Measurements from ENCODE around the gene DLG2.

The DLG2 gene

DNA sequence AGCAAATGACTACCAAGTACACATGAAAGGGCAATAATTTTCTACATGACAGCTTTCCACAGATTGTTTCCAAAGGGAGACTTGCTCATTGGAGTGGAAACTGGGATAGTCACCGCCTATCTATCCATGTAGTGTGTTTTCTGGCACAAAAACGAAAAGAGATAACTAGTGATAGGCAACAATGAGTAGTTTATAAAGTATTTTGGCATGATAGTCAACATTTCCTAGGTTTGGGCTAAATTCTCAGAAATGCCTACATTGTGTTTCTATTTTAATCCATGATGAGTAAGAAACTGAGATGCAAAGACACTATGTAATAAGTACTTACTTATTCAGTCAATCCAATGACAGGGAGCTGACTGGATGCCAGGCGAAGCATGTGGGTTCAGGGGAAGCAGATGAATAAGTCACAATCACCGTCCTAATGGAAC lies 1129.1 kb downstream of the DLG2 start:
- Histone ChIP-seq H3K4me3 (ENCODE audit: control insufficient read depth in 1 of 7, extremely low read depth in 1 of 7, insufficient read depth in 4 of 7, low read depth in 2 of 7, low read length in 6 of 7) (no peak overlapping the region), H3K36me3 (ENCODE audit: control insufficient read depth in 4 of 4, insufficient read depth in 4 of 4, low read length in 3 of 4) (no peaks in the 10 kb centered on the region), H3K27ac (ENCODE audit: insufficient read depth in 1 of 2, low read depth in 1 of 2, low read length in 2 of 2, poor library complexity in 1 of 2, severe bottlenecking in 2 of 2) (no peak overlapping the region), H3K27me3 (replicated peaks in 2 of 5; ENCODE audit: control insufficient read depth in 4 of 5, insufficient read depth in 5 of 5, low read length in 4 of 5) (no peaks in the 10 kb centered on the region), H3K4me1 (ENCODE audit: control extremely low read depth in 1 of 4, control insufficient read depth in 4 of 4, insufficient read depth in 4 of 4, low read length in 3 of 4) (no peaks in the 10 kb centered on the region), H3K9me3 (ENCODE audit: control extremely low read depth in 1 of 5, control insufficient read depth in 4 of 5, insufficient read depth in 2 of 5, low read depth in 1 of 5, low read length in 4 of 5) (no peaks in the 10 kb centered on the region)
- ChIA-PET POLR2A (no interaction called here), CTCF (no interaction called here)
- DNase-seq = no peak
- WGBS (ENCODE audit: insufficient coverage) = 100% methylated on average over 4 of the region's 4 CpGs

DNA sequence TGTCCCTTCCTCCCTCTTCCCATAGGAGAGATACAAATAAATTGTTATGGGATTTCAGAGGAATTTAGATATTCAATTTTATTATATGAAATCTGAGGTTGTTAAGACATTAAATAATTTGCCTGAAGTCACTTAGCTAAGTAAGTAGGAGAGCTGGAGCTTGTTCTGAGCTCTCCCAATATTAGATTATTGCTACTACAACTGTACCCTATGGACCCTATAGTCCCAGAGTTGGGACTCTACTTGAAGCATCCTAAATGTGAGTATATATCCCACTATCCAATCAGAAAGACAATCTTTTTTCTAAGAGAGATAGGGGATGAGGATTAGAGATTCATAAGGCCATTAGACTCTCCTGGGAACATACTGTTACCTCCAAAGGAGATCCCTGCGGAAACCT lies 1130.0 kb downstream of the DLG2 start:
- H3K27me3 ChIP-seq (replicated peaks in 2 of 5; ENCODE audit: control insufficient read depth in 4 of 5, insufficient read depth in 5 of 5, low read length in 4 of 5) = no peaks in the 10 kb centered on the region
- POLR2A ChIA-PET = no interaction called here
- H3K36me3 ChIP-seq (ENCODE audit: control insufficient read depth in 4 of 4, insufficient read depth in 4 of 4, low read length in 3 of 4) = no peaks in the 10 kb centered on the region
- H3K9me3 ChIP-seq (ENCODE audit: control extremely low read depth in 1 of 5, control insufficient read depth in 4 of 5, insufficient read depth in 2 of 5, low read depth in 1 of 5, low read length in 4 of 5) = no peaks in the 10 kb centered on the region
- no peaks in the 10 kb centered on the region for H3K4me1 ChIP-seq (ENCODE audit: control extremely low read depth in 1 of 4, control insufficient read depth in 4 of 4, insufficient read depth in 4 of 4, low read length in 3 of 4)
- no peak overlapping the region for H3K27ac ChIP-seq (ENCODE audit: insufficient read depth in 1 of 2, low read depth in 1 of 2, low read length in 2 of 2, poor library complexity in 1 of 2, severe bottlenecking in 2 of 2)
- no peak for DNase-seq
- CTCF ChIA-PET = no interaction called here
- WGBS (ENCODE audit: insufficient coverage) = no CpG with 5 or more reads among the region's 1 CpG
- no peak overlapping the region for H3K4me3 ChIP-seq (ENCODE audit: control insufficient read depth in 1 of 7, extremely low read depth in 1 of 7, insufficient read depth in 4 of 7, low read depth in 2 of 7, low read length in 6 of 7)

DNA sequence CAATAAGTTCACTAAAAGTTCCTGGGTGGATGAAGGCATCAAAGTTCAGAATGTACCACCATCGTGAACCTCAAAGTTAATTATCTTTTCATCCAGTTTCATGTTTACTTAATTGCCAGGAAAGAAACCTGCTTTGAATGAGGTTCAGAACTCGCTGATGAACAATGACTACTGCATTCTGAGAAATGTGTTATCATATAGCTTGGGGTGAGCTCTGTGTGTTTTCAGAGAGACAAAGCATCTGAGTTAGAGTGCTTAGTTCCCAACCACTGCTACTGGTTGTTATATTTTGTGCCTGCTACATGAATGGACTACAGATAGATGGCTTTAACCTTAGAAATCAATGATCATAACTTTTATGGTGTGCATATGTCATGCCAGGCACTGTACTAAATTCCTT lies 1131.0 kb downstream of the DLG2 start:
- CTCF ChIA-PET = no interaction called here
- POLR2A ChIA-PET = no interaction called here
- no peaks in the 10 kb centered on the region for H3K9me3 ChIP-seq (ENCODE audit: control extremely low read depth in 1 of 5, control insufficient read depth in 4 of 5, insufficient read depth in 2 of 5, low read depth in 1 of 5, low read length in 4 of 5)
- no peak overlapping the region for H3K27ac ChIP-seq (ENCODE audit: insufficient read depth in 1 of 2, low read depth in 1 of 2, low read length in 2 of 2, poor library complexity in 1 of 2, severe bottlenecking in 2 of 2)
- H3K4me1 ChIP-seq (ENCODE audit: control extremely low read depth in 1 of 4, control insufficient read depth in 4 of 4, insufficient read depth in 4 of 4, low read length in 3 of 4) = no peaks in the 10 kb centered on the region
- WGBS (ENCODE audit: insufficient coverage) = 100% methylated on average over 2 of the region's 2 CpGs
- H3K27me3 ChIP-seq (replicated peaks in 2 of 5; ENCODE audit: control insufficient read depth in 4 of 5, insufficient read depth in 5 of 5, low read length in 4 of 5) = no peaks in the 10 kb centered on the region
- no peak for DNase-seq
- no peak overlapping the region for H3K4me3 ChIP-seq (ENCODE audit: control insufficient read depth in 1 of 7, extremely low read depth in 1 of 7, insufficient read depth in 4 of 7, low read depth in 2 of 7, low read length in 6 of 7)
- no peaks in the 10 kb centered on the region for H3K36me3 ChIP-seq (ENCODE audit: control insufficient read depth in 4 of 4, insufficient read depth in 4 of 4, low read length in 3 of 4)

DNA sequence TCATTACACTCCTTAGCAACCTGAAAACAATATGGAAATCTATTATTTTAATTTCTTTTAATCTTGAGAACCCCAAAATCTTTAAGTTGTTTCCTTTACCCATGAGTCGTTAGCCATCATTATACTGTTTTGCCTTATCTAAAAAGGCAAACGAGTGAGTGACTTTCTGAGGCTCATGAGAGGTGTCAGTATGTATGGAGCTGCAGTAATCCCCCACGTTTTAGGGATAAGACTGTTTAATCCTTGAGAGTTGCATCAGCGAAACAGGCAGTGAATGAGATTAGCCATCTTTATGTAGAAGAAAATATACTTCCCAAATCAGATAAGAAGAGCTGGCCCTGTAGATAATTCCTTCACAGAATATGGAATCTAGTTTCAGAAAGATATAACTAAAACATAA lies 1147.0 kb downstream of the DLG2 start:
- no peak overlapping the region for H3K4me3 ChIP-seq (ENCODE audit: control insufficient read depth in 1 of 7, extremely low read depth in 1 of 7, insufficient read depth in 4 of 7, low read depth in 2 of 7, low read length in 6 of 7)
- no peaks in the 10 kb centered on the region for H3K4me1 ChIP-seq (ENCODE audit: control extremely low read depth in 1 of 4, control insufficient read depth in 4 of 4, insufficient read depth in 4 of 4, low read length in 3 of 4)
- H3K27ac ChIP-seq (ENCODE audit: insufficient read depth in 1 of 2, low read depth in 1 of 2, low read length in 2 of 2, poor library complexity in 1 of 2, severe bottlenecking in 2 of 2) = no peak overlapping the region
- no peaks in the 10 kb centered on the region for H3K27me3 ChIP-seq (replicated peaks in 2 of 5; ENCODE audit: control insufficient read depth in 4 of 5, insufficient read depth in 5 of 5, low read length in 4 of 5)
- WGBS (ENCODE audit: insufficient coverage) = 96% methylated on average over 3 of the region's 4 CpGs
- CTCF ChIA-PET = no interaction called here
- POLR2A ChIA-PET = no interaction called here
- H3K36me3 ChIP-seq (ENCODE audit: control insufficient read depth in 4 of 4, insufficient read depth in 4 of 4, low read length in 3 of 4) = no peaks in the 10 kb centered on the region
- H3K9me3 ChIP-seq (ENCODE audit: control extremely low read depth in 1 of 5, control insufficient read depth in 4 of 5, insufficient read depth in 2 of 5, low read depth in 1 of 5, low read length in 4 of 5) = no peaks in the 10 kb centered on the region
- no peak for DNase-seq

DNA sequence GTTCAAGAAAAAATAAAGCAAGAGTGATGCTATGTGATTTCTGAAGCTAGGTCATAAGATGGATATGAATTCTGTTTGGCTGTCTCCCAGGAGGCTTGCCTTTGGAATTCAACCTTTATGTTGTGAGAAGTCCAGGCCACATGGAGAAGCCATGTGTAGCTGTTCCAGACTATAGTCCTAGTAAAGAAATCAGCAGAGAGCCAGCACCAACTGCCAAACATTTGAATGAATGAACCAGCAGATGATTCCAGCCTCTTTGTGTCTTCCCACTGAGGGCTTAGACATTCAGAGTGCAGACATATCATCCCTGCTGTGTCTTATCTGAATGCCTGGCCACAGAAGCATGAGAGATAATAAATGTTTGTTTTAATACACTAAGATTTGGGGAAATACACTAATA lies 1150.6 kb downstream of the DLG2 start:
- Histone ChIP-seq H3K27ac (ENCODE audit: insufficient read depth in 1 of 2, low read depth in 1 of 2, low read length in 2 of 2, poor library complexity in 1 of 2, severe bottlenecking in 2 of 2) (no peak overlapping the region), H3K27me3 (replicated peaks in 2 of 5; ENCODE audit: control insufficient read depth in 4 of 5, insufficient read depth in 5 of 5, low read length in 4 of 5) (no peaks in the 10 kb centered on the region), H3K9me3 (ENCODE audit: control extremely low read depth in 1 of 5, control insufficient read depth in 4 of 5, insufficient read depth in 2 of 5, low read depth in 1 of 5, low read length in 4 of 5) (no peaks in the 10 kb centered on the region), H3K4me1 (ENCODE audit: control extremely low read depth in 1 of 4, control insufficient read depth in 4 of 4, insufficient read depth in 4 of 4, low read length in 3 of 4) (no peaks in the 10 kb centered on the region), H3K4me3 (ENCODE audit: control insufficient read depth in 1 of 7, extremely low read depth in 1 of 7, insufficient read depth in 4 of 7, low read depth in 2 of 7, low read length in 6 of 7) (no peak overlapping the region), H3K36me3 (ENCODE audit: control insufficient read depth in 4 of 4, insufficient read depth in 4 of 4, low read length in 3 of 4) (no peaks in the 10 kb centered on the region)
- CTCF ChIA-PET = no interaction called here
- POLR2A ChIA-PET = no interaction called here
- DNase-seq = no peak

DNA sequence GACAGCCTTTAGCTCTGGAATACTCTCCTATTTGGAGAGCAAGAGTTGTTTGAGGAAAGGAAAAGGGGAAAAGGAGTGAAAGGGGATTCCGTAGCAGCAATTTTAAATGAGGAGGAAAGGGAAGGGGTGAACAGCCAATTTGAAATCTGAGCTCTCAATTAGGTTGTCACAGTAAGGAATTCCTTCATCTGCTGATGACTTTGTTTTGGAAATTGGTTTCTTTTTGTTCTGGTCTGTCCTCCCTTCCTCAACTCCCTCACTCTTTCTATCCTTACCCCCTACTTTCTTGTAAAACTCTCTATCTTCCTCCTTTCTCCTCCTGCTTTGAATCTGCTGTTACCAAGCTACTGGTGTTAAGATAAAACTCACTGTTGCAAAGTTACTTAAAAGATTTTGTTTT lies 1155.6 kb downstream of the DLG2 start:
- WGBS (ENCODE audit: insufficient coverage) = 57% methylated on average over 1 of the region's 1 CpG
- H3K27me3 ChIP-seq (replicated peaks in 2 of 5; ENCODE audit: control insufficient read depth in 4 of 5, insufficient read depth in 5 of 5, low read length in 4 of 5) = no peaks in the 10 kb centered on the region
- H3K4me3 ChIP-seq (ENCODE audit: control insufficient read depth in 1 of 7, extremely low read depth in 1 of 7, insufficient read depth in 4 of 7, low read depth in 2 of 7, low read length in 6 of 7) = no peak overlapping the region
- ChIA-PET CTCF (no interaction called here), POLR2A (no interaction called here)
- no peaks in the 10 kb centered on the region for H3K4me1 ChIP-seq (ENCODE audit: control extremely low read depth in 1 of 4, control insufficient read depth in 4 of 4, insufficient read depth in 4 of 4, low read length in 3 of 4)
- no peaks in the 10 kb centered on the region for H3K36me3 ChIP-seq (ENCODE audit: control insufficient read depth in 4 of 4, insufficient read depth in 4 of 4, low read length in 3 of 4)
- no peak for DNase-seq
- no peak overlapping the region for H3K27ac ChIP-seq (ENCODE audit: insufficient read depth in 1 of 2, low read depth in 1 of 2, low read length in 2 of 2, poor library complexity in 1 of 2, severe bottlenecking in 2 of 2)
- H3K9me3 ChIP-seq (ENCODE audit: control extremely low read depth in 1 of 5, control insufficient read depth in 4 of 5, insufficient read depth in 2 of 5, low read depth in 1 of 5, low read length in 4 of 5) = no peaks in the 10 kb centered on the region

DNA sequence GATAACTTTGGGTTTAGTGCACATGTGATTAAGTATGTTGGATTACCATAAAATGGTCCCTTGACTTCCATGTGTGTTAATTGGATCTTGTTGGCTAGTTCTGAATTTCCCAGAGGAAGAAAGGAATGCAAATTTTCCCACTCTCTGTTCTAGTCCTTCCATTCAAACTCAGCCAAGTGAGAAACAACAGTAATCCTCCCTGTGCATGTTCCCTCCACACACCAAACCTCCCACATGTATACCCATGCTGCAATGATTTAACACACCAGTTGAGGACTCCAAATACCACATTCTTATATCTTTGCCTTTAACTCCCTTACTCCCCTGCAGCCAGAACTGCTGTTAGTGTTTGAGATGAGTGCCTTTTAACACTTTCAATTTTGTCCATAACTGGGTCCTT lies 1158.9 kb downstream of the DLG2 start:
- Histone ChIP-seq H3K9me3 (ENCODE audit: control extremely low read depth in 1 of 5, control insufficient read depth in 4 of 5, insufficient read depth in 2 of 5, low read depth in 1 of 5, low read length in 4 of 5) (no peaks in the 10 kb centered on the region), H3K27ac (ENCODE audit: insufficient read depth in 1 of 2, low read depth in 1 of 2, low read length in 2 of 2, poor library complexity in 1 of 2, severe bottlenecking in 2 of 2) (no peak overlapping the region), H3K27me3 (replicated peaks in 2 of 5; ENCODE audit: control insufficient read depth in 4 of 5, insufficient read depth in 5 of 5, low read length in 4 of 5) (no peaks in the 10 kb centered on the region), H3K4me3 (ENCODE audit: control insufficient read depth in 1 of 7, extremely low read depth in 1 of 7, insufficient read depth in 4 of 7, low read depth in 2 of 7, low read length in 6 of 7) (no peak overlapping the region), H3K36me3 (ENCODE audit: control insufficient read depth in 4 of 4, insufficient read depth in 4 of 4, low read length in 3 of 4) (no peaks in the 10 kb centered on the region), H3K4me1 (ENCODE audit: control extremely low read depth in 1 of 4, control insufficient read depth in 4 of 4, insufficient read depth in 4 of 4, low read length in 3 of 4) (no peaks in the 10 kb centered on the region)
- POLR2A ChIA-PET = no interaction called here
- no peak for DNase-seq
- CTCF ChIA-PET = no interaction called here

DNA sequence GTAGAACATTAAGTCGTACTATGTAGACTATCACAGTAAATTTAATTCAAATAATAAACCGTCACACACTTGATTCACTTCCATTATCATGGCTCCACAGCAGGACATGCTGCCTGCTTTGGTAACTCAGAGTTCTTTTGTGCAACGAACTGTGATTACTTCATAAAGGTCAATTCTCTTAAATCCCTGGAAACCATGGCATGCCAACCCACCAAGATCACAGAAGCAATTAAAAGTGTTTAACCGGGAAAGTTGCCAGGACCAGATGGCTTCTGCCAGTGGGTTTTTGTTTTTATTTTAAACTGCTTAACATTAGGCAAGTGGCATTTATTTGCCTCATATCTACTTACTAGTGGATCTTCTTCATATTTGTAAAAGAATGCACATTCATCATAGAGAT lies 1162.1 kb downstream of the DLG2 start:
- WGBS (ENCODE audit: insufficient coverage) = 85% methylated on average over 1 of the region's 4 CpGs
- H3K4me3 ChIP-seq (ENCODE audit: control insufficient read depth in 1 of 7, extremely low read depth in 1 of 7, insufficient read depth in 4 of 7, low read depth in 2 of 7, low read length in 6 of 7) = no peak overlapping the region
- H3K4me1 ChIP-seq (ENCODE audit: control extremely low read depth in 1 of 4, control insufficient read depth in 4 of 4, insufficient read depth in 4 of 4, low read length in 3 of 4) = no peaks in the 10 kb centered on the region
- H3K36me3 ChIP-seq (ENCODE audit: control insufficient read depth in 4 of 4, insufficient read depth in 4 of 4, low read length in 3 of 4) = no peaks in the 10 kb centered on the region
- ChIA-PET CTCF (no interaction called here), POLR2A (no interaction called here)
- no peak overlapping the region for H3K27ac ChIP-seq (ENCODE audit: insufficient read depth in 1 of 2, low read depth in 1 of 2, low read length in 2 of 2, poor library complexity in 1 of 2, severe bottlenecking in 2 of 2)
- no peak for DNase-seq
- no peaks in the 10 kb centered on the region for H3K27me3 ChIP-seq (replicated peaks in 2 of 5; ENCODE audit: control insufficient read depth in 4 of 5, insufficient read depth in 5 of 5, low read length in 4 of 5)
- no peaks in the 10 kb centered on the region for H3K9me3 ChIP-seq (ENCODE audit: control extremely low read depth in 1 of 5, control insufficient read depth in 4 of 5, insufficient read depth in 2 of 5, low read depth in 1 of 5, low read length in 4 of 5)

All from common myeloid progenitor, CD34-positive (primary cell).